HG02840 (cell line): ENCODE data around the gene CORO7.

ENCODE experiments used
- ATAC-seq: cut with Tn5 transposase; IDR thresholded peaks from one replicate; pipeline ENCODE4 v1.9.1; 2021; ENCODE audit warnings: mild to moderate bottlenecking, moderate library complexity, moderate number of reproducible peaks; ENCODE audit not compliant: unreplicated experiment, low FRiP score

The CORO7 gene

GRCh38 chr16:4325253-4325758 is 91.1 kb downstream of the CORO7 start:
- no peak for ATAC-seq

- ATAC-seq: no peak
Observed at GRCh38 chr16:4324492-4325252, 91.7 kb downstream of the CORO7 start.

GRCh38 chr16:4323845-4324488 is 92.4 kb downstream of the CORO7 start:
- ATAC-seq: no peak

GRCh38 chr16:4323071-4323844 is 93.1 kb downstream of the CORO7 start:
- ATAC-seq: no peak

- no peak for ATAC-seq
Observed at GRCh38 chr16:4322121-4323052, 94.0 kb downstream of the CORO7 start.

GRCh38 chr16:4321286-4322120 is 94.9 kb downstream of the CORO7 start:
- no peak for ATAC-seq

GRCh38 chr16:4320571-4321137 is 95.7 kb downstream of the CORO7 start:
- no peak for ATAC-seq

GRCh38 chr16:4319454-4320421 is 96.7 kb downstream of the CORO7 start:
- ATAC-seq: no peak

GRCh38 chr16:4318967-4319366 is 97.4 kb downstream of the CORO7 start:
- no peak for ATAC-seq

GRCh38 chr16:4318451-4318910 is 97.9 kb downstream of the CORO7 start:
- ATAC-seq: no peak

GRCh38 chr16:4317532-4318450 is 98.6 kb downstream of the CORO7 start:
- no peak for ATAC-seq

GRCh38 chr16:4316864-4317531 is 99.4 kb downstream of the CORO7 start:
- no peak for ATAC-seq

- no peak for ATAC-seq
Observed at GRCh38 chr16:4316108-4316863, 100.1 kb downstream of the CORO7 start.

- no peak for ATAC-seq
Observed at GRCh38 chr16:4315186-4316107, 100.9 kb downstream of the CORO7 start, which contains the start of gene GLIS2. Gene GLIS2 (plus strand): TSS chr16:4316067. CDS start chr16:4332281, 16,214 bp downstream.
